T-helper 2 cell (primary cell): ENCODE data around the gene ZEB2.
A peak's percentile ranks its signal among the peaks of the same experiment; 100 is the strongest.

Experiments
- DNase-seq, 5 experiments: peaks; one replicate each; pipeline versions ENCODE4 v3.0.0 to v3.0.0-alpha.2; 2012 to 2022

ZEB2 gene

DNA sequence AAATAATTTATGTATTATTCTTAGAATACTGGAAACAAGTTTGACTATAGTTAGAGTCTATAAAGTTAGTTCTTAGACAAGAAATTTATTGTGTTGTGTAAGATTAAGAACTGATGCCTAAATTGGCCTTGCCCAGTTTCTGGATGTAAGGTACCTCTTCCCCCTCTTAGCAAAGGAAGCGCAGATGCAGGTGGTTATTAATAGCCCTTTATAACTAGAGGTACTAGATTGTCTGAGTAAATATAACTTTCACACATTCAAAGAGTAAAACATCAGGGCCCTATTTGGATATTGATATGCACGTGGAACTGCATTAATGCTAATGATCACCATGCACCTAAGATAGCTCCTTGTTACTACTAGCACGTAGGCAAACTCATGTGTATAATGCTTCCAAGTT lies 100.7 kb downstream of the ZEB2 start:
- DNase-seq, result no peak

- no peak for DNase-seq
These were observed 104.5 kb downstream of the ZEB2 start for GRCh38 chr2:144415386-144415785.

GRCh38 chr2:144414324-144414845 lies 105.5 kb downstream of the ZEB2 start:
- peak in 1 of 5 experiments; percentile 69 for DNase-seq

- no peak for DNase-seq
These were observed 107.2 kb downstream of the ZEB2 start for GRCh38 chr2:144412709-144413108.

GRCh38 chr2:144411473-144411872 lies 108.4 kb downstream of the ZEB2 start:
- DNase-seq, result no peak

DNA sequence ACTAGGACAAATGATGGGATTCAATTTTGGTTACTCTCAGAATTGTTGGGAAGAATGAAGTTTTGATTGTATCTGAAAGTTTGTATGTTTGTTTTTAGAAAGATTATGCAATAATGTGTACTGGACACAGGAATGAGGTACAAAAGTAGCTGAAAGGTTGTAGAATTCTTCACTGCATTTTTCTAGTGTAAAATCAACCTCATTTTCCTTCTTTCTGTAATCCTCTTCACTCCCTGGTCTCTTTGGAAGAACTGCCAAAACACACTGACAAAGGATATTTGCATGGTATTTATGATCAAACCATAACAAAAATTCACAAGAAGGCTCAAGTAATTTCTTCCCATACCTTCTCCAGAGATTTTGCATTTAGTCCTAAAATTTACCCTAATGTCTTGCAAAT lies 110.7 kb downstream of the ZEB2 start:
- no peak for DNase-seq

- no peak for DNase-seq
These were observed 112.7 kb downstream of the ZEB2 start for GRCh38 chr2:144407262-144407661.

GRCh38 chr2:144405982-144406788 lies 113.7 kb downstream of the ZEB2 start:
- no peak for DNase-seq

GRCh38 chr2:144405321-144405720 lies 114.6 kb downstream of the ZEB2 start:
- no peak for DNase-seq

- DNase-seq, result no peak
These were observed 115.2 kb downstream of the ZEB2 start for GRCh38 chr2:144404586-144405314.

DNA sequence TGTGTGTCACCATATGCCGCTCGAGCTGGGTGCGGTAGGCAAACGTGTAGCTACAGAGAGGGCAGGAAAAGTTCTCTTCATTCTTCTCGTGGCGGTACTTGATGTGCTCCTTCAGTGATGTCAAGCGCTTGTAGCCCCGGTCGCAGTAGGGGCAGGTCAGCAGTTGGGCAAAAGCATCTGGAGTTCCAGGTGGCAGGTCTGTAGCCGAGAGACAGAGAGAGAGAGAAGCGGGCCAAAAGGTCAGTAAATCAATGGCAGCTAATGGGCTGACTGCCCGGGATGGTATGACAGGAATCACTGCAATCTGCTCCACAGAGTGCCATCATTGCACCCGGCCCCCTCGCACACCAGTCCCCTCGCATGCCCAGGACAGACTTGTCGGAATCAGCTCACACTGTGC lies 116.0 kb downstream of the ZEB2 start:
- no peak for DNase-seq

DNA sequence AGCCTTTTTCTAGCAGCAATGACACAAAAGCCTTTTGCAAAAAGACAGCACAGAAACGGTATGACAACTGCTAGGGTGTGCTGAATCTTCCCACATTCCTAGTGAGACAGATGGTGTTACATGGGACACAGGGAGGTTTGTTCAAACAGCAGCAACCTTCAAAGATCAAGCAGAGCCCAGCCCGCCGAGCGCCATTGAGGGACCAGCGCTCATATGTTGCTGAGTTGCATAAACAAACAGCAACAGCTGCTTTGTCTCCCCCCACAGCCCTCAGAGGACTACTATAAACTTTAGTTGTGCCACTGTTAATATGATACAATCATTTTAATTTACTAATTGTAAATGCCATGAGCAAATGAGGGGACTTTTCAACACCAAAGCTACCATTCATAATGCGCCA lies 117.7 kb downstream of the ZEB2 start:
- DNase-seq, result no peak

DNA sequence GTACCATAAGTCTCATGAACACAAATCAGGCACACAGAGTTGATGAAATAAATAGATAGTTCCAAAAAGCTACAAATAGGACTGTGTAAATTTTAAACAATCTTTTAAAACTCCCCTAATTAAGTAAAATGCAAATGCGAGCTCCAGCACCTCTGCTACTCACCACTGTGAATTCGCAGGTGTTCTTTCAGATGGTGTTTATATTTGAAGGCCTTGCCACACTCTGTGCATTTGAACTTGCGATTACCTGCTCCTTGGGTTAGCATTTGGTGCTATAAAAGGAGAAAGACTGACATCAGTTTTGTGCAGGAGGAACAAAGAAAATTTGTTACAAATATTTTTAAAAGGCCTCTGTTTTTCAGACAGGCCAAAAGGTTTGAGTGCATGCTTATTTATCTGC lies 118.9 kb downstream of the ZEB2 start:
- DNase-seq, result no peak

DNA sequence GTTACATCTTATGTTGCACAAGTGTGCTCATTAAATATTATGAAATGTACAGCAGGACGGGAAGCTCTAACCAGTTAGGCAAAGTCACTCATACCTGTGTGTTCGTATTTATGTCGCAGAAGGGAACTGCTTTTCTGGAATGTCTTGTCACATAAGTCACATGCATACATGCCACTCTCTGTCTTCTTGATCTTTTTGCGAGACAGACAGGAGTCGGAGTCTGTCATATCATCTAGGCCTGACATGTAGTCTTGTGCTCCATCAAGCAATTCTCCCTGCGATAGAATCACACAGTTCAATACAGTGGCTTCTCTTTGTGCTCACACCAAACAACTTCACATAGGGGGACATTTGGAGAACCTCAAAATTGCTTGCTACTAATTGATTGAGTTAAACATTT lies 123.6 kb downstream of the ZEB2 start:
- no peak for DNase-seq

DNA sequence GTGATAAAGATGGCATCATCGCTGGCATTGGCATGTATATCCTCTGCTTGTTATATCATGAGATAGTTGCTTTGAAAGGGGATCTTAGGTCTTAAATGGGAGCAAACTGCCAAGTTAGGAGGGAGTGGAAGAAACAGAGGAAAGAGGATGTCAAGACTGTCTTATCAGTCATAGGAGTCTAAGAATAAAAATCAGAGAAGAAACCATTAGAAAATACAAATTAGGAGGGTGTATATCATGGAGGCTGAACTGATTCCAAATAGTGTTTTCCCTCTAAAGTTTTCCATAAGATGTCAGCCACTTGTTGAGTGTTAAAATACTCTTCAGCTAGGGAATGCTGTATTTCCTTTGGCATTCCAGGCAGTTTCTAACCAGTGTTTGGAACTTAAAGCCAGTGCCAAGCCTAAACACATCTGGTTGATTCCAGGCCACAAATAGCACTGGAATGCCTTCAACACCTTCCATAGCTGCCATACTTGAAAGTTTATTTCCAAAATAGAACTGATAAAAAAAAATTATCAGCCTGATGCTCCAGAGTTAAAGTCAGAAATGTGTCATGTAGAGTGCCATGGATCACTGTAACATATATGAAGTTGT lies 129.4 kb downstream of the ZEB2 start:
- DNase-seq, result no peak

DNA sequence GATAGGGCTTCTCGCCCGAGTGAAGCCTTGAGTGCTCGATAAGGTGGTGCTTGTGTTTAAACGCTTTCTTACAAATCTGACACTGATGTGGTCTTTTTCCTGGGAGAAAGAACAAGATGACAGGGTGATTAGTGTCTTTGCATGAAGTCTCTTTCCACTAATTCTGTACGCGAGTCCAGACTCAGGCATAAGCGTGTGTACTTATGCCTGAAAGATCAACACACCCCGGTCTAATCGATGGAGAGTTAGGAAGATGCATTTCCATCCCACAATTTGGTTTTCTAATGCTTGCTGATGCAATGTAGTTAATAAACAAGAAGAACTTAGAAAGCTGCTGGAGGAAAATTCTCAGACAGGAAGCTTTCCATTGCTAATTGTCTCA lies 130.0 kb downstream of the ZEB2 start:
- DNase-seq, result no peak

GRCh38 chr2:144389151-144389929 lies 130.6 kb downstream of the ZEB2 start:
- DNase-seq, result no peak

DNA sequence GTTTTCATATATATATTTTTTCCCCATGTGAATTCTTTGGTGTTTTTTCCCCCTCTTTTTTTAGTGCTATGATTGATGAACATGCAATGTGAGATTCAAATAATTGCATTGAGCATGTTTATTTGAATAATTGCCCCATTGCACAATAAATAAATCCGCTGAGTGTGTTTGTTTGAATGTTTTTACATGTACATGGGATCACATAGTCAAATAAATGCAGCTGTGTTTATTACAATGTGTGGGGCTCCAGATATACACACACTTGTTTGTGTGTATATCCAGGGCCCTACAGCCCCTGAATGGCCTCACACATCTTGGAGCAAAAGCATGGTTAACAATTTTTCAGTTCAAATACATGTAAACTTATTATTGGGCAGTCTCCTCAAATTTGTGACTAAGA lies 134.5 kb downstream of the ZEB2 start:
- DNase-seq, result no peak

GRCh38 chr2:144383571-144384100 lies 136.3 kb downstream of the ZEB2 start:
- no peak for DNase-seq

DNA sequence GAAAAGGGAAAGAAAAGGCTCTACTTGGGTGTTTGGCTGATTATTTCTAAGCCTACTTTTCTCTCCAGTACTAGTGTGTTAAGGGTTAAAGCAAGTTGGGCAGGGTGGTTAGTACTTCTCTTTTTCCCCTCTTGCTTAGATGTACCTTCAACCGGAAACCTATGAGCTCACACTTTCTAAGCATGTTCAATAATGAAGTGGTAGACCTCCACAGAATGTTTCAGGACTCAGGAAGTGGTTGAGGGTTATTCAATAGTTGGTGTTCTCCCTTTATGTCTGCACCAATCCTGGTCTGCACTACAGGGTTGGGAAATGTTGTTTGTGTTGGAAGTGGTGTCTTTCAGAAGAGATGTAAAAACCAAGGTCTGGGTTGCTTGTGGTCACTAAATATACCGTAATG lies 137.1 kb downstream of the ZEB2 start:
- peak in 2 of 5 experiments; percentile 80 to 83 for DNase-seq

DNA sequence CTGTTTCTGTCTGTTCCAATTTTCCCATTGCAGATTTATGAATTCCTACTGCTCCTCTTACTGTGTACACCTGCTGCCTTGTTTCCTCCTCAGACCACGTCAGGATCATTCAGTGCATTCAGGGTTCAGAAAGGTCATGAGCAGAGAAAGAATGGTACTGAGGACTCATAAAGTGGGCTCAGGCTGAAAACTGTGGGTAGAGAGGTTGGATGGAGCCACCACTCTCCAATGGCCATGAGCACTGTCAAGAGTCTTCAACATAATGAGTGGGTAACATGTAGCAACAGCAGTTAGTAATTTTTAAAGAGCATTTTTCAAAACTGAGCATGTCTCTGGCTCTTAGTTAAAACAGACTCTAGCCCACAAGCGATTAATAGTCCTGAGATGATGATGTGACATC lies 138.2 kb downstream of the ZEB2 start:
- no peak for DNase-seq

DNA sequence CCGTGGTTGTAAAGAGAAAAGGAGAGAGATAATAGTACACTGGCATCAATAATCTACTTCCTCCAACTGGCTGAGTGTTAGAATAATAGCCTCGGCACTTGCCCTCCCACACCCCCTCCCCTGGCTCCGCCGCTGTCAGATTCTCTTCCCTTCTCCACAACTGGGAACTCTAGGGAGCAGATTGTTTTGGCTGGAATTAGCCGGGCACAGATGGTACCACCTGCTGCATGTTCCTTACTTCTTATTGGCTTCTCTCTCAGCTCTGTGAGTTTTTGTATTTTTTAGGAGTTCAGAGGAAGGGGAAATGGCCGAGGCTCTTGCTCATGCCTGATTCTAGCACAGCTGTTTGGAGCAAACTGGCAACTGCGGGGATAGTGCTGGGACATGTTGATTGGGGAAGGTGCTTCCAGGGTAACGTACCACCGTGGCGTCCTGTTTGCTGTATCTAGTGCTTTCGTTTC lies 140.0 kb downstream of the ZEB2 start:
- DNase-seq, result no peak

DNA sequence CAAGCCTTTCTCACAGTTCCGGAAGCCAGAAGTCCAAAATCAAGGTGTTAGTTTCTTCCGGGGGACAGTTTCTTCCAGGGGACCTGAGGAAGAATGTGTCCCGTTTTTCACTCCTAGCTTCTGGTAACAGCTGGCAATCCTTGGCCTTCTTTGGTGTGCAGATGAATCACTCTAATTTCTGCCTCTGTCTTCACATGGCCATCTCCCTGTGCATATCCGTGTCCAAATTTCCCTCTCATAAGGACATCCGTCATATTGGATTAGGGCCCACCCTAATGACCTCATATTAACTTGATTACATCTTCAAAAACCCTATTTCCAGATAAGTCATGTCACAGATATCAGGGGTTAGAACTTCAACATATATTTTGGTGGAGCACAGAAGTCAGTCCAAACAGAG lies 141.4 kb downstream of the ZEB2 start:
- no peak for DNase-seq
